ENCODE results near the gene SHISA7. TPM values are rescaled to one million over a fixed set of nuclear protein-coding genes. Genes with fewer than 3 reads are reported as not detected.

The SHISA7 gene
- total RNA-seq, 1 donor from 2014 or later = not detected

DNA sequence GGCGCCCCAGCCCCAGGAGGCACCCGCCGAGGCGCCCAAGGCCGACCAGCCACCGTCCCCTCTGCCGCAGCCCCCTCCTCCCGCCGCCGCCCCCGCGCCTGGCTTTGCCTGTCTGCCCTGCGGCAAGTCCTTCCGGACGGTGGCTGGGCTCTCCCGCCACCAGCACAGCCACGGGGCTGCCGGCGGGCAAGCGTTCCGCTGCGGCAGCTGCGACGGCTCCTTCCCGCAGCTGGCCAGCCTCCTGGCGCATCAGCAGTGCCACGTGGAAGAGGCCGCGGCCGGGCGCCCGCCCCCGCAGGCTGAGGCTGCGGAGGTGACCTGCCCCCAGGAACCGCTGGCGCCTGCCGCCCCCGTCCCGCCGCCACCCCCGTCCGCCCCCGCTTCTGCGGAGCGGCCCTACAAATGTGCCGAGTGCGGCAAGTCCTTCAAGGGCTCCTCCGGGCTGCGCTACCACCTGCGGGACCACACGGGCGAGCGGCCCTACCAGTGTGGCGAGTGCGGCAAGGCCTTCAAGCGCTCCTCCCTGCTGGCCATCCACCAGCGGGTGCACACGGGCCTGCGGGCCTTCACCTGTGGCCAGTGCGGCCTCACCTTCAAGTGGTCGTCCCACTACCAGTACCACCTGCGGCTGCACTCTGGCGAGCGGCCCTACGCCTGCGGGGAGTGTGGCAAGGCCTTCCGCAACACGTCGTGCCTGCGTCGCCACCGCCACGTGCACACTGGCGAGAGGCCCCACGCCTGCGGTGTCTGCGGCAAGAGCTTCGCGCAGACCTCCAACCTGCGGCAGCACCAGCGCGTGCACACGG is 39.3 kb upstream of the SHISA7 start:
- DNase-seq (ENCODE audit: low spot score) = no peak

DNA sequence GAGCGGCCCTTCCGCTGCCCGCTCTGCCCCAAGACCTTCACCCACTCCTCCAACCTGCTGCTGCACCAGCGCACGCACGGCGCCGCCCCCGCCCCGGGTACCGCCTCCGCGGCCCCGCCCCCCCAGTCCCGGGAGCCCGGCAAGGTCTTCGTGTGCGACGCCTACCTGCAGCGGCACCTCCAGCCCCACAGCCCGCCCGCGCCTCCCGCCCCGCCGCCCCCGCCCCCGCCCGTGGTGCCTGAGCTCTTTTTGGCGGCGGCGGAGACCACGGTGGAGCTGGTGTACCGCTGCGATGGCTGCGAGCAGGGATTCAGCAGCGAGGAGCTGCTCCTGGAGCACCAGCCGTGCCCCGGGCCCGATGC is 38.7 kb upstream of the SHISA7 start:
- DNase-seq (ENCODE audit: low spot score) = no peak

DNA sequence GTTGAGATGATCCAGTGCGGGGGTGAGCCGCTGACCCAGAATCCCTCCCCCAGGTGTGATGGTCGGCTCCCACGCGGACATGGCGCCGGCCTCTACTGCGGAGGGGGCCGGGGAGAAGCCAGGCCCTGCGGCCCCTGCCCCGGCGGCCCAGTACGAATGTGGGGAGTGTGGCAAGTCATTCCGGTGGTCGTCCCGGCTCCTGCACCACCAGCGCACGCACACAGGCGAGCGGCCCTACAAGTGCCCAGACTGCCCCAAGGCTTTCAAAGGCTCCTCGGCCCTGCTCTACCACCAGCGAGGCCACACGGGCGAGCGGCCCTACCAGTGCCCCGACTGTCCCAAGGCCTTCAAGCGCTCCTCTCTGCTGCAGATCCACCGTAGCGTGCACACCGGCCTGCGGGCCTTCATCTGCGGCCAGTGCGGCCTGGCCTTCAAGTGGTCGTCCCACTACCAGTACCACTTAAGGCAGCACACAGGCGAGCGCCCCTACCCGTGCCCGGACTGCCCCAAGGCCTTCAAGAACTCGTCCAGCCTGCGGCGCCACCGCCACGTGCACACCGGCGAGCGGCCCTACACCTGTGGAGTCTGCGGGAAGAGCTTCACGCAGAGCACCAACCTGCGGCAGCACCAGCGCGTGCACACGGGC is 38.2 kb upstream of the SHISA7 start:
- DNase-seq (ENCODE audit: low spot score) = no peak

DNA sequence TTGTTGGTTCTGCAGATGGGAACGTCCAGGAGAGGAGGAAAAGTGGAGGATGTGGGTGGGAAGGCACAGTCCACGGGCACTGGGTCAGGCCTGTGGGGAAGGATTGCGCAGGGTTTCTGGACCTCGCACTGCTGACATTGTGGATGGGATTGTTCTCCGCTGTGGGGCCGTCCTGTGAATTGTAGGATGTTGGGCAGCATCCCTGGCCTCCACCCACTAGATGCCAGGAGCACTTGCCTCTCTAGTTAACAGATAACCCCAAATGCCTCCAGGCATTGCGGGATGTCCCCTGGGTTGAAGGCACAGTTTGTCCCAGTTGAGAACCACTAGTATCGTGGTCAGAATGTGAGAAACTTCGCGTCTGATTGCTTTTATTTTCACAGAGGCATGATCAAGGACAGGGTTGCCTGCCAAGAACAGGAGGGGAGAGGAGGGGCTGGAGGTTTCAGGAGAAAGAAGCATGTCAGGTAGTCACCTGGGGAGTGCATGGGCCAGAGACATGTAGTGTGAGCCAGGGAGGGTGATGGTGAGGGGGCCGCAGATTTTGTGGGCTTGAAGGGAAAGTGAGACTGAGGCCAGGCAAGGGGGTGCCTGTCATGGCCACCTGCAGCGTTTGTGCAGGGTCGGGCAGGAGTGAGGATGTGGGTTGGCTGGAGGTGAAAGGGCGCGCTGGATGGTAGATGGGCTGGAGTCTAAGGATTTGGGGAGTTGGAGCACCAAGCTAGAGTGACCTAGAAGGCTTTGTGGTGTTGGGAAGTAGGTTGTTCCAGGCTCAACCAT is 36.5 kb upstream of the SHISA7 start:
- DNase-seq (ENCODE audit: low spot score) = no peak

DNA sequence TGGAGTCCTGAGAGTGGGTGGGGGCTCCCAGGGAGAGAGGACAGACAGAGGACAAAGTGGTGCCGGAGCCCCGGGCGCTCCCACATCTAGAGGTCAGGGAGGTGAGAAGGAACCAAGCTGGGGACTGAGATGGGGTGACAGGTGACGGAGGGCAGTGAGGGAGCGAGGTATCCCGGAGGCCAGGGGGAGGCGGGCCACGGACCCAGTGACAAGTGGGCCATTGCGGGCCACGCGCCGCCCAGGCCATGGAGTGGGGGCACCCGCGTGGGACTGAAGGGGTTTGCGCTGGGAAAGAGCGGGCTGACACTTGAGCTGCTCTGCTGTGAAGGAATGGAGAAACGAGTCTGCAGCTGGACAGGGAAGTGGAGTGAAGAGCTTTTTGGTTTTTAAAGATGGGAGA is 35.9 kb upstream of the SHISA7 start:
- no peak for DNase-seq (ENCODE audit: low spot score)

DNA sequence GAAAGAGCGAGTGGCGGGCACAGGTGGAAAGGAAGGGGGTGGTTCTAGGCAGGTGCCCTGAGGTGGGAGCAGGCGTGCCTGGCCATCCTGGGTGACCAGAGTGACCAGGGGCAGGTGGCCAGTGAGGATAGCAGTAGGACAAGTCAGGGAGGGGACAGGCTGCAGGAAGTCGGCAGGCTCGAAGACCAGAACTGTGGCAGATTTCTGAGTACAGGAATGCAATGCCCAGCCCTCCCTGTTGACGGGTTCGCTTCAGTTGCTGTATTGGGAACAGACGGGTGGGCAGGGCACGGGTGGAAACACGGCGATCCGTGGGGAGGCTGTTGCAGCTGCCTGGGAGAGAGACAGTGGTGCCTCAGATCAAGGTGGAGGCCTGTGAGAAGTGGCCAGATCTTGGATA is 35.3 kb upstream of the SHISA7 start:
- DNase-seq (ENCODE audit: low spot score) = no peak

DNA sequence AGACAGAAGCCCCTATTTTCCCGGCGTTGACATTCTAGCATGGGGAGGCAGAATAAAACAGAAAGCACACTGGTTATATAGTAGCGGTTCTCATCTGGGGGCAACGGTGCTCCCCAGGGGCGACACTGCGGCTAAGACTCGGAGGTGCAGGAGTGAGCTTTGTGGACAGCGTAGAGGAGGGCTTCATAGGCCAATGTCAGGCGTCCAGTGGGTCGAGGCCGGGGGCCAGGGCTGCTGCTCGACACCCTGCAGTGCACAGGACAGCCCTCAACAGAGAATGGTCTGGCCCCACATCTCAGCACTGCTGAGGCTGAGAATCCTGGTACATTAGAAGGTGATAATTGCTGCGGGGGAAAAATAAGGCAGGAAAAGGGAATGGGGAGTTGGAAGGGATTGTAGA is 34.8 kb upstream of the SHISA7 start:
- DNase-seq (ENCODE audit: low spot score) = no peak

DNA sequence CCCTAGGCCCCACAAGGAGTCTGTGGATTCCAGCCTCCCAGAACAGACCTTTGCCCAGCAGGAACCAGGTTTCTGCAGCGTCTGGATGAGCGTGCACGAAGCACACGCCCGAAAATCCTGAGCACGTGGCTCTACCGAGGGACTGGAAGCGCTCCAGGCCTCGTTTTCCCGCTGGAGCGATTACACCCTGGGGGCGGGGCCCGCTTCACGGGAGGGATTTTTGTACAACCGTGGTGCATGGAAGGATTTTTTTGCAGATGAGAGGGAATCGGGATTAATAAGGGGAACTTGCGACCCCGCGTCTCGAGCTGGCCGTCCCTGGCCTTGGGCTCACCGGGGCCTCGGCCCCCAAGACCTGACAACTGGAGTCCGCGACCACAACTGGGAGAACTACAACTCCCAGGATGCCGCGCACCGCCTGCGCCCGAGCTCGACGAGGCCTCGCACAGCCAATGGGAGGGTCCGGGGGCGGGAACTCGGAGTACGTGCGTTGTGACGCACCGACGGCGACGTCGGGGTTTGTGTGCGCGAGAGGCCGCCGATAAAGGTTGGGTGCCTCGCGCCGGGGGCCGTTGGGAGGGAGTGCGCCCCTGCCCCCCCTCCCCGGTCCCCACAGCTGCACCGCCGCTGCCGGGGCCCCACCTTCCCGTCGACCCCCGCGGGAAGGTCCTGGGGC is 33.1 kb upstream of the SHISA7 start, which contains the start of gene ZNF628:
TSS of gene ZNF628 (plus strand) at position 518 of the 676 bp plus-strand sequence. CDS start 3,294 bp downstream, outside the sequence.
- DNase-seq (ENCODE audit: low spot score) = peak; percentile 99

DNA sequence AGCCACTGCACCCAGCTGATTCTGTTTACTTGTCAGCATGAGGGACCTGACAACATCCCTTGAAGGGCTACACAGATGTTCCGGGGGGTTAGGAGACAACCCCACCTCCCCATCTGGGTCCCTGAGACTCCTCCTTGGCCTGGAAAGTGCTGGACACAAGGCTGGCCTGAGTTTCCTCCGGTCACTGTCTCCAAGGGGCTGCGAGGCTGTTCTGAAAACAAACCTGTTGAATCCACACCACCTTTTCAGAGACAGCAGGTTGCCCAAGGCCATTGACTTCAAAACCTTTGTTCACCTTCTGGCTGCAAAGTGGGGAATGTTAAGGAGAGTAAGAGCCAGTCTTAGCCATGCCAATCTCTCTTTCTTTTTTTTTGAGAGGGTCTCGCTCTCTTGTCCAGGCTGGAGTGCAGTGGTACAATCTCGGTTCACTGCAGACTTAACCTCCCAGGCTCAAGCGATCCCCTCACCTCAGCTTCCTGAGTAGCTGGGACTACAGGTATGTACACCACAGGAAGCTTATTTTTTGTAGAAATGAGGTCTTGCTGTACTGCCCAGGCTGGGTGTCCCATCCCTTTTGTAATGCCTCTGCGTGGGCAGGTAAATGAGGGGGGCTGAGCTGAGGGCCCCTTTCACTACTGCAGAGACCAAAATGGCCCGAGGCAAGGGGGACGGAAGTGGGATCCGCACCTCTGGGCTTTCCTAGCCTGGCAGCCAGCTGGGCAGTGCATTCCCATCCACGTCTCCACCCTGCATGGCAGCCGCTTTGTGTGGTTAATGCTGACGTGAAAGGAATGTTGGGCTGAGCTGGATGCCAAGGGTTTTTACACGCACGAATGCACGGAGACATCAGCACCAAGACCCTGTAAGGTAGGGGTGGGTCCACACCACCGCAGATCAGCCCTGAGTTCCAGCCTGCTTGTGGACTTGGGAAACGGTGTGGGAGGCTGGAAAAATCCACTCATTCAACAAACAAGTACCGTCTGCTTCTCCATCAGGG is 31.5 kb upstream of the SHISA7 start:
- no peak for DNase-seq (ENCODE audit: low spot score)

DNA sequence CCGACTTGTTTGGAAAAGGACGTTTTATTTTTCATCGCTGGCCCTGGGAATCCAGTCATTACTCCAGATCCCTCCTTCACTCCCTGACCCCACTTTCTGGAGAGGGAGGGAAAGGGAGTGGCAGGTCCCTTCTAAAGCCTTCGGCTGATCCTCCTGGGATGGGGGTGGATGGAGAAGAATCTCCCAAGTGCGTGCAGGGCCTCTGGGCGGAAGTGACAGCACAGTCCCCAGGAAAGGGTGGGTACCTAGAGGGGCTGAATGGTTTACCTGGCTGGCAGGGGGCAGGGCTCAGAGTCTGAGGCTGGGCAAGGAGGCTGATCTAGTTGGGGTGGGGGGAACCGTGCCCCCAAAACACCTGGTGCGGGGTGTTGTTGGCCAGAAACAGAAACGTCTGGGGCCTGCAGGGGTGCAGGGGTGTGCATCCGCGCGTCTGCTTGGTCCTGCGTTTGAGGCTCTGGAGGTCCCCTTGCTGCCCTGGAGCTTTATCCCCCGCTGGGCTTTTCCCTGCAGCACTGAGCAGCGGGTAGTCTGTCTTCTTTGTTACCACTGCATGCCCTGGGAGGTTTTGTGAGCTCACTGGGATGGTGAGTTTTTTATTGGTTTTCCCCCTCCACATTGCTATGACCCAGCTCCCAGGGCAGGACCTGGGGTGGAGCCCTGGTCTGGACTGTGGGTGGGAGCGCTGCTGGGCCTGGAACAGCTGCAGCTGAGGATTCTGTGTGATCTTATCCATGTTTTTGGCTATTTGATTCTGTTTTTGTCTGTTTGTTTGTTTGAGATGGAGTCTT is 30.3 kb upstream of the SHISA7 start:
- DNase-seq (ENCODE audit: low spot score) = no peak

DNA sequence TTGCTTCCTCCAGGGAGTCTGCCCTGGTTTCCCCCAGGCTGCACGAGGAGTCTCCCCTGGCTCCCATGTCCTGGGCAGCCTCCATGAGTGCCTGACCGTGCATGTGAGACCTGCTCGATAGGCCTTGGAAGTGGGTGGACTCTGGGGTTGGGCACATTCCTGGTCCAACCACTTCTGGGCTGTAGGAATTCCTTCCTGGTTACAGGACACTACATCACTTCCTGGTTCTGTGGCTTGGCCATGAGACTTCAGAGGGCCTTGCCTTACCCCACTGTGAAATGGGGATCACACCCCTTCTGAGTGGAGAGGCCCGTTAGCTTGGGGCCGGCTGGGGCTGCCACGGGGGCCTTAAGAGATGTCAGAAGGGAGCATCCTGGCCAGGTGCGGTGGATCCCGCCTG is 29.4 kb upstream of the SHISA7 start:
- no peak for DNase-seq (ENCODE audit: low spot score)

DNA sequence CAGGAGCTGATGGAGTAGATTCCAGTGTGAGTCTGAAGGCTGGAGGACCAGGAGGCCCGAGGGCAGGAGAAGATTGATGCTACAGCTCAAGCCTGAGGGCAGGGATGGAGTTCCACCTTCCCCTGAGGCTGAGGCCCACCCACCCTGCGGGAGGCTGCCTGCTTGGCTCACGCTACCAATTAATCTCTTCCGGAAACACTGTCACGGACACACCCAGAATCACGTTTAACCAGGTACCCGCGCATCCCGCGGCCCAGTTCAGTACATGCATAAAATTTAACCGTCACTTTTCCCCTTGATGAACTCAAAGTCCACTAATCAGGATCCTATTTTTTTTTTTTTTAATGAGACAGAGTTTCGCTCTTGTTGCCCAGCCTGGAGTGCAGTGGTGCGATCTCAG is 28.2 kb upstream of the SHISA7 start:
- no peak for DNase-seq (ENCODE audit: low spot score)

DNA sequence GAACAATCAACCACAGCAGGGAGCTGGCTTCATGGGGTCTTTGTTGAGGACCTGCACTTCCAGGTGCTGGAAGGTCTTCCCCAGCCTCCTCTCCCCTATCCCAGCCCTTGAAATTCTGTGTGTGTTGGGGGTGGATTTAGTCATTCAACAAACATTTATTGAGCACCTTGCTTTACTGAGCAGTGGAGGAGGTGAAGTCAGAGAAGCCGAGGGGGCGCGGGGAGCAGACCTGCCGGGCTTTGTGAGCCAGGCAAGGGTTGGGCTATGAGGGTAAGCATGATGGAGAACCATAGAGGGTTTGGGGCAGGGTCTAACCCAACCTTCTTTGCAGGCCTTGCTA is 24.9 kb upstream of the SHISA7 start:
- no peak for DNase-seq (ENCODE audit: low spot score)

DNA sequence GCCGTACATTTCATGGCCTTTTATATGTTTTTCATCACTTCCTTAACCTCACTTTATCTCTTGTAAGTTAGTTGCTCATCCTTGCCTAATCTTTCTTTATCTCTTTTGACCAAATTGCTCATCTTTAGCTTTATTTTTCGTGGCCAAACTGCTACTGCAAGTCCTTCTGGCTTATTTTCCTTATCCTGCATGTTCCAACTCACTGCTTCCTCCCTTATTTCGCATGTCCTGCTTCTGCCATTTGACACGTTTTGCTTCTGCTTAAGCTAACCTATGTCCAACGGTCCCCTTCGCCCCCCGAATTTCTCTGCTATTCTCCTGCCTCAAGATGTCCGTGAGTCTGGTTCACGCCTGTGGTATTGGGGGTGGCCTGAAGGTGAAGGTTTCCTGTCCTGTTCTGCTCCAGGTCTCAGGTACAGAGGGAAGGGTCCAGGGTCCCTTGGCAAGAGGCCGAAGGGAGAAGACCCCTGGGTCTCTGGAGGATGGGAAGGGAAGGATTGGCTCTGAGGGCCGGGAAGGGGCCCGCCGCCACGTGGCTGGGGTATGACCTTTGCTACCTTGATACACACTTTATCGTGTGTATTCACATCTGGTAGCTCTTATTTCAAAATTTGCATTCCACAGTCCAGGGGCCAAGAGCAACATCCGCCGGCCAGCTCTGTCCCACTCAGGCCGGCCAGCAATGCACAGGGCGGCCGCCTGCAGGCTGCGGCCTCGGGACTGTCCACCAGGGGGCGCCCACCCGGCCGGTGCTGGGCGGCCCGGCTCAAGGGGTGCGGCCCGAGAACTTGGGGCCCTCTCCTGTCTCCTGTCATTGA is 24.3 kb upstream of the SHISA7 start:
- DNase-seq (ENCODE audit: low spot score) = no peak

DNA sequence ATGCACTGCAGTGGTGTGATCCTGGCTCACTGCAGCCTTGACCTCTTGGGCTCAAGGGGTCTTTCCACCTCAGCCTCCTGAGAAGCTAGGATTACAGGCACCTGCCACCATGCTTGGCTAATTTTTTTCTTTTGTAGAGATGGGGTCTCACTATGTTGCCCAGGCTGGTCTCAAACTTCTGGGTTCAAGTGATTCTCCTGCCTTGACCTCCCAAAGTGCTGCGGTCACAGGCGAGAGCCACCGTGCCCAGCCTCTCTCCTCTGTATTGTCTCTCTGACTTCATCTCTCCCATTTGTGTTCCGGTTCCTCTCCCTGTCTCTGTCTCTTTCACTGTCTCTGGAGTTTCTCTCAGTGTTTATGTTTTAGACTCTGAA is 23.1 kb upstream of the SHISA7 start:
- DNase-seq (ENCODE audit: low spot score) = no peak

DNA sequence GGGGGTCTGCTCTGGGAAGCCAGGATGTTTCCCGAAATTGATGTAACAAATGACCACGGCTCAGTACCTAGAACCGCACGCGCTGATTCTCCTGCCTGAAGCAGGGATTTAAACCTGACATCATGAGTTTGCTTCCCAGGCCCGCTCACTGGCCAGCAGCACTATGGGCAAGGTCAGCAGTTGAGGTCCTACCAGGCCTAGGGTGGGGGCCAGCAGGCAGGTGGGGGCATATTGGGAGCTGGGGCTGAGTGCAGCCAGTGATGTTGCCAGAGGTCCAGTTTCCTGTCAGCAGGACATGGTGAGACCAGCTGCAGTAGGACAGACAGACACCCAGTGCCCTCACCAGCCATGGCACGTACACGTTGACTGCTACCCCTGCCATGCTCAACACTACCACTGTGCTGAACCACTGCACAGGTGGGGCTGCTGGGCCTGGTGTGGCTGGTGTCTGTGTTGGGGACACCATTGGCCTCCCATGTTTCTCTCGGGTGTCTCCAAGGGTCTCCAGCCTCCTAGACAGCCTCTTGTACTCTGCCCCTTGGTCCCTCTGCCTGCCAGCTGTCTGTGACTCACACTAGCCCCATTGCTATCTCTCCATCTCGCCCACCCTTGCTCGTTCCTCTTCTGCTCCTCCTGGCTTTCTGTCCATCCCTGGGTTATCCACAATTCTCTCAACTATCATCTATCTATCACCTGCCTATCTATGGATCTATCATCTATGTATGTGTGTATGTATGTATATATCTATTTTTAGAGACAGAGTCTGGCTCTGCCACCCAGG is 22.6 kb upstream of the SHISA7 start:
- DNase-seq (ENCODE audit: low spot score) = no peak

DNA sequence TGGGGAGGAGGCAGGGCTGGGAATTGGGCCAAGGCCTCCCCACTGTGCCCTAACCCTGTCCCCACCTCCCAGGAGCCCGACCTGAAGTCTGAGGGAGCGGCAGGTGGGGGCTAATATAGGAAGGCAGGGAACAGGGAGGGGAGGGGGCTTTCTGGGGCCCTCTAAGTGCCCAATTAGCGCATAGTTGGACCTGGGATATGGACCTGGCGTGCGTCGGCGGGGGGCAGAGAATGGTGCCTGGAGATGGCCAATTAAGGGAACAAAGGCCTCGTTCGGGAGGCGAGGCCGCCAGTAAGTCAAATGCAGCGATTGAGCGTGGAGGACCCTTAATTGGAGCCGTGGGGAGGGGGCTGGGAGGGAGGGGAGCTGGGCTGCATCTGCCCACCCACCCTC is 21.6 kb upstream of the SHISA7 start, which contains the start of gene C19orf85:
TSS of gene C19orf85 (minus strand) at position 90 of the 393 bp plus-strand sequence. CDS start 197 bp downstream, outside the sequence.
- DNase-seq (ENCODE audit: low spot score) = no peak

DNA sequence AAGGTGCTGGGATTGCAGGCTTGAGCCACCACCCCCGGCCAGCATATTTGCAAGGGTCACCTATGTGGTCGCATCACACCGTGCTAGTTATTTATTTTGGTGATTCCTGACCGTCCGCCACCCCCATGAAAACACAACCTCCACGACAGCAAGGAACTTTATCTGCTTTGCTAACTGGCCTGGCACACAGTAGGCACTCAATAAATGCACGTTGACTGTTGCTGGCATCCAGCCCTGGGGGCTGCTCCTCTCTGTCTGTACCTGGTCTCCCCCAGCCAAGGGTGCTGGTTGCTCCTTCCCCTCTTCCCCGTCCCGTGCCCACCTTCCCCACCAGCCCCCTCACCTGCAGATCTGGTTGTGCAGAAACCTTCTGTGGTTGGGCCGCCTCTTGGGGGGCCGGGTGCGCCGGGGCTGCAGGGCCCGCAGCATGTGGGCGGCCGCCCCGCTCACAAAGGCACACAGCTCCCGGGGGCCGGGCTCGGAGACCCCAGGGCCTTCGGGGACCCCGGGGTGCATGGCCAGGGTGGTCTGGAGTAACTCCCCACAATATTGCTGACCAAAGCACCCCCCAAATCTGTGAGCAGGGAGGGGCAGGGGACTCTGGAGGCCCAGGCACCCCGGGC is 21.1 kb upstream of the SHISA7 start:
- no peak for DNase-seq (ENCODE audit: low spot score)
